HG02970 (cell line): ENCODE measurements around the gene SLC25A39.

ENCODE experiments used
- ATAC-seq: cut with Tn5 transposase; IDR thresholded peaks from one replicate; pipeline ENCODE4 v1.9.1; 2021; ENCODE audit warnings: mild to moderate bottlenecking, moderate library complexity, moderate number of reproducible peaks; ENCODE audit not compliant: unreplicated experiment, low FRiP score

Gene SLC25A39

GRCh38 chr17:44314869-44315661, 9.6 kb downstream of the SLC25A39 start:
- no peak for ATAC-seq

GRCh38 chr17:44314524-44314868, 10.1 kb downstream of the SLC25A39 start:
- no peak for ATAC-seq

- no peak for ATAC-seq
Measured at GRCh38 chr17:44314031-44314430, 10.6 kb downstream of the SLC25A39 start.

GRCh38 chr17:44312396-44313104, 12.1 kb downstream of the SLC25A39 start:
- no peak for ATAC-seq

- ATAC-seq, result no peak
Measured at GRCh38 chr17:44311562-44312181, 13.0 kb downstream of the SLC25A39 start.

- ATAC-seq, result no peak
Measured at GRCh38 chr17:44310609-44311376, 13.8 kb downstream of the SLC25A39 start.

- no peak for ATAC-seq
Measured at GRCh38 chr17:44310188-44310587, 14.4 kb downstream of the SLC25A39 start.

- no peak for ATAC-seq
Measured at GRCh38 chr17:44309472-44309871, 15.2 kb downstream of the SLC25A39 start.

GRCh38 chr17:44308865-44309264, 15.8 kb downstream of the SLC25A39 start:
- ATAC-seq, result no peak

GRCh38 chr17:44308320-44308818, 16.3 kb downstream of the SLC25A39 start, which contains the start of gene RUNDC3A:
Gene RUNDC3A (plus strand): TSS chr17:44308601. CDS start chr17:44308833, 232 bp downstream.
- no peak for ATAC-seq

GRCh38 chr17:44307387-44308186, 17.0 kb downstream of the SLC25A39 start:
- no peak for ATAC-seq

- no peak for ATAC-seq
Measured at GRCh38 chr17:44304651-44305050, 20.0 kb downstream of the SLC25A39 start.

GRCh38 chr17:44297975-44298374, 26.6 kb downstream of the SLC25A39 start:
- ATAC-seq, result no peak

GRCh38 chr17:44293509-44294226, 31.0 kb downstream of the SLC25A39 start:
- no peak for ATAC-seq

GRCh38 chr17:44287651-44288050, 37.0 kb downstream of the SLC25A39 start:
- no peak for ATAC-seq

- no peak for ATAC-seq
Measured at GRCh38 chr17:44284024-44284400, 40.6 kb downstream of the SLC25A39 start.

GRCh38 chr17:44283344-44284023, 41.1 kb downstream of the SLC25A39 start:
- ATAC-seq, result no peak

- no peak for ATAC-seq
Measured at GRCh38 chr17:44282264-44282663, 42.4 kb downstream of the SLC25A39 start.
